ENCODE data around the gene CDH15. TPM values are rescaled to one million over a fixed set of nuclear protein-coding genes. Genes with fewer than 3 reads are reported as not detected.
A peak's percentile ranks its signal among the peaks of the same experiment; 100 is the strongest.

CDH15 gene
- total and polyA plus RNA-seq, 8 donors = 0.09 to 2.5 (median 1.4) TPM; not detected in 2

- 93 to 97% methylated on average over 16 of the region's 16 CpGs for WGBS, 2 donors
- ATAC-seq (no peak), FAIRE-seq (no peak), DNase-seq (no peak)
- Histone ChIP-seq H3K27me3 (no peaks in the 10 kb centered on the region), H3K36me3 (peaks cover 0 to 9% (median 6%) of the 10 kb centered on the region in 3 donors), H3K9me3 (no peaks in the 10 kb centered on the region), H3K4me1 (no peaks in the 10 kb centered on the region), H3K27ac (no peak overlapping the region), H3K4me3 (no peak overlapping the region)
- TF ChIP-seq, protein P1, sequence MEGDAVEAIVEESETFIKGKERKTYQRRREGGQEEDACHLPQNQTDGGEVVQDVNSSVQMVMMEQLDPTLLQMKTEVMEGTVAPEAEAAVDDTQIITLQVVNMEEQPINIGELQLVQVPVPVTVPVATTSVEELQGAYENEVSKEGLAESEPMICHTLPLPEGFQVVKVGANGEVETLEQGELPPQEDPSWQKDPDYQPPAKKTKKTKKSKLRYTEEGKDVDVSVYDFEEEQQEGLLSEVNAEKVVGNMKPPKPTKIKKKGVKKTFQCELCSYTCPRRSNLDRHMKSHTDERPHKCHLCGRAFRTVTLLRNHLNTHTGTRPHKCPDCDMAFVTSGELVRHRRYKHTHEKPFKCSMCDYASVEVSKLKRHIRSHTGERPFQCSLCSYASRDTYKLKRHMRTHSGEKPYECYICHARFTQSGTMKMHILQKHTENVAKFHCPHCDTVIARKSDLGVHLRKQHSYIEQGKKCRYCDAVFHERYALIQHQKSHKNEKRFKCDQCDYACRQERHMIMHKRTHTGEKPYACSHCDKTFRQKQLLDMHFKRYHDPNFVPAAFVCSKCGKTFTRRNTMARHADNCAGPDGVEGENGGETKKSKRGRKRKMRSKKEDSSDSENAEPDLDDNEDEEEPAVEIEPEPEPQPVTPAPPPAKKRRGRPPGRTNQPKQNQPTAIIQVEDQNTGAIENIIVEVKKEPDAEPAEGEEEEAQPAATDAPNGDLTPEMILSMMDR (IDR thresholded peaks at IDR 0.05) = no peak
- intact Hi-C loops (cut with DNase I) = no loop called here
Observed at GRCh38 chr16:89233678-89234490, 62.3 kb downstream of the CDH15 start.

DNA sequence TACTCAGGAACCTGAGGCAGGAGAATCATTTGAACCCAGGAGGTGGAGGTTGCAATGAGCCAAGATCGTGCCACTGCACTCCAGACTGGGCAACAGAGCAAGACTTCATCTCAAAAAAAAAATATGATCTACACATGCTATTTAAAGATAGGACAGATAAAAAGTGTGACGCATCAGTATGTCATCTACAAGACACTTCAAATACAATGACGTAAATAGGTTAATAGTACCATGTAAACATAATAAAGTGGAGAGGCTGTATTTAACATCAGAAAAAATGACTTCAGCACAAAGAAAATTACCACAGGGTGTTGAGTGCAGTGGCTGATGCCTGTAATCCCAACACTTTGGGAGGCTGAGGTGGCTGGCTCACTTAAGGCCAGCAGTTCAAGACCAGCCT lies 66.2 kb downstream of the CDH15 start:
- no peaks in the 10 kb centered on the region for H3K4me1 ChIP-seq
- intact Hi-C loops (cut with DNase I) = no loop called here
- ATAC-seq (no peak), DNase-seq (no peak), FAIRE-seq (no peak)
- WGBS, 2 donors = 85 to 87% methylated on average over 3 of the region's 3 CpGs
- no peaks in the 10 kb centered on the region for H3K27me3 ChIP-seq
- H3K4me3 ChIP-seq = no peak overlapping the region
- H3K9me3 ChIP-seq = no peaks in the 10 kb centered on the region
- H3K27ac ChIP-seq = no peak overlapping the region
- no peaks in the 10 kb centered on the region for H3K36me3 ChIP-seq
- TF ChIP-seq, protein P1 (IDR thresholded peaks at IDR 0.05) = no peak

- intact Hi-C loops (cut with DNase I) = no loop called here
- TF ChIP-seq, protein P1 (IDR thresholded peaks at IDR 0.05) = no peak
- Histone ChIP-seq H3K4me1 (no peaks in the 10 kb centered on the region), H3K27me3 (no peaks in the 10 kb centered on the region), H3K36me3 (no peaks in the 10 kb centered on the region), H3K27ac (peak overlapping the region; percentile 76 to 95 (median 91)), H3K9me3 (no peaks in the 10 kb centered on the region), H3K4me3 (peak overlapping the region; percentile 30 to 84 (median 74))
- FAIRE-seq (no peak), DNase-seq (peak; percentile 70 to 89 (median 76)), ATAC-seq (peak; percentile 71 to 77 (median 74))
- WGBS, 2 donors = 2 to 4% methylated on average over 38 to 39 of the region's 39 CpGs
Observed at GRCh38 chr16:89241187-89242007, 69.8 kb downstream of the CDH15 start.

DNA sequence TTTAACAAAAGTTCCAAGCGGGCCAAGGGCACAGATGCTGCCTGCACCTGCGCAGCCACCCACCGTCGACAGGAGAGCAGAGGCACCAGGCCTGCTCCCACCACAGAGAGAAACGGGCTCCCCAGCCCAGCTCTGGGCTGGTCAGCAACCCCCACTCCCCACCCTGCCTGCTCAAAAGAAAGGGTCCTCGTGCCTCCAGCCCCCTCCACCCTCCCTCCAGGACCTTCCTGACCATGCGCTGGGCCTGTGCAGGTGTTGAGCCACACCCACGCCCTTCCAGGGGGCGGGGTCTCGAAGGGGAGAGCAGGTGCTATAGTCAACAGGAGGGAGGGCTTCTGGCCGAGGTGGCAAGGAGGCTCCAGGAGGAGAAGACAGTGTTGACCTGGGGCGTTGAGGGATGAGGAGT lies 71.2 kb downstream of the CDH15 start:
- no peaks in the 10 kb centered on the region for H3K36me3 ChIP-seq
- no peak for ATAC-seq
- TF ChIP-seq, protein P1 (IDR thresholded peaks at IDR 0.05) = no peak
- no peaks in the 10 kb centered on the region for H3K27me3 ChIP-seq
- 20 to 27% methylated on average over 10 to 12 of the region's 12 CpGs for WGBS, 2 donors
- H3K4me1 ChIP-seq = peaks cover 0 to 4% (median 0%) of the 10 kb centered on the region in 3 donors
- H3K4me3 ChIP-seq = no peak overlapping the region
- FAIRE-seq = no peak
- H3K27ac ChIP-seq = no peak overlapping the region
- intact Hi-C loops (cut with DNase I) = no loop called here
- no peaks in the 10 kb centered on the region for H3K9me3 ChIP-seq
- peak in 2 of 6 donors; percentile 26 to 58 for DNase-seq
